Neural cell (in vitro differentiated cells): ENCODE data around the gene IPP. TPM values are rescaled to one million over a fixed set of nuclear protein-coding genes. Genes with fewer than 3 reads are reported as not detected.
"Not testable (repeated sequence)": the region's sequence is repeated elsewhere in the genome, so short reads cannot be mapped to it uniquely, and the experiment has no call there.

ENCODE experiments used
- H2AFZ ChIP-seq: fragments of 200-600, 300-800 bp; sonication (generic), shearing (Covaris generic); 2 replicates; pipeline ENCODE4 v1.6.0; 2014; ENCODE audit warnings: low read depth, mild to moderate bottlenecking, antibody characterized with exemption, low read length, moderate library complexity
- H3F3A ChIP-seq: fragments of 200-600 bp; shearing (Covaris generic); 2 replicates; pipeline ENCODE4 v1.6.1; 2016; ENCODE audit warnings: mild to moderate bottlenecking, moderate library complexity, mixed read lengths, antibody characterized with exemption, low read length; ENCODE audit not compliant: insufficient read depth, poor library complexity, severe bottlenecking
- H3K27ac ChIP-seq: fragments of 200-600, 300-800 bp; sonication (generic), shearing (Covaris generic); 2 replicates; pipeline ENCODE4 v1.5.1; 2014; ENCODE audit warnings: mild to moderate bottlenecking, low read length, moderate library complexity
- H3K27me3 ChIP-seq: fragments of 300-800, 200-600 bp; sonication (generic), shearing (Covaris generic); 2 replicates; pipeline ENCODE4 v1.6.0; 2014; ENCODE audit warnings: mild to moderate bottlenecking, low read depth, low read length, moderate library complexity; ENCODE audit not compliant: insufficient read depth
- H3K36me3 ChIP-seq: fragments of 300-800, 200-600 bp; sonication (generic), shearing (Covaris generic); 2 replicates; pipeline ENCODE4 v1.5.1; 2014; ENCODE audit warnings: mild to moderate bottlenecking, antibody characterized with exemption, low read length, moderate library complexity; ENCODE audit not compliant: insufficient read depth
- H3K4me2 ChIP-seq: fragments of 300-800, 200-600 bp; sonication (generic), shearing (Covaris generic); 2 replicates; pipeline ENCODE4 v1.6.0; 2014; ENCODE audit warnings: mild to moderate bottlenecking, low read length
- H3K4me3 ChIP-seq: fragments of 300-800, 200-600 bp; sonication (generic), shearing (Covaris generic); 2 replicates; pipeline ENCODE4 v1.5.1; 2014; ENCODE audit warnings: mild to moderate bottlenecking, low read length, moderate library complexity
- H3K79me2 ChIP-seq: fragments of 200-600 bp; shearing (Covaris generic); replicated peaks from 2 replicates; pipeline ENCODE4 v1.6.0; 2014; ENCODE audit warnings: mild to moderate bottlenecking, low read length, moderate library complexity; ENCODE audit not compliant: insufficient read depth
- H3K9ac ChIP-seq: fragments of 300-800, 200-600 bp; sonication (generic), shearing (Covaris generic); 2 replicates; pipeline ENCODE4 v1.6.1; 2016; ENCODE audit warnings: mild to moderate bottlenecking, low read length, mixed read lengths
- H3K9me2 ChIP-seq: fragments of 200-600 bp; shearing (Covaris generic); 2 replicates; pipeline ENCODE4 v1.6.1; 2016; ENCODE audit warnings: mild to moderate bottlenecking, low read length, mixed read lengths; ENCODE audit not compliant: insufficient read depth
- H3K9me3 ChIP-seq: fragments of 200-600, 300-800 bp; sonication (generic), shearing (Covaris generic); 2 replicates; pipeline ENCODE4 v1.6.1; 2016; ENCODE audit warnings: mild to moderate bottlenecking, mixed run types, low read length, moderate library complexity, mixed read lengths
- H4K20me1 ChIP-seq: fragments of 200-600 bp; shearing (Covaris generic); 2 replicates; pipeline ENCODE4 v1.6.1; 2016; ENCODE audit warnings: mild to moderate bottlenecking, mixed run types; ENCODE audit not compliant: insufficient read depth
- EP300 ChIP-seq: fragments of 450-650 bp; conservative IDR thresholded peaks from 2 replicates; pipeline ENCODE4 v1.6.1; 2014; ENCODE audit warnings: antibody characterized with exemption, mild to moderate bottlenecking, moderate library complexity; ENCODE audit not compliant: poor library complexity, severe bottlenecking
- EZH2 ChIP-seq: fragments of 200-600, 300-800 bp; shearing (Covaris generic), sonication (generic); IDR thresholded peaks from 2 replicates; pipeline ENCODE4 v1.6.1; 2014; ENCODE audit warnings: antibody characterized with exemption, low read length, borderline replicate concordance, mild to moderate bottlenecking; ENCODE audit not compliant: insufficient read depth, poor library complexity, severe bottlenecking
- MXI1 ChIP-seq: fragments of 450-650 bp; conservative IDR thresholded peaks from 2 replicates; pipeline ENCODE4 v1.6.1; 2014; ENCODE audit warnings: antibody characterized with exemption, mild to moderate bottlenecking; ENCODE audit not compliant: poor library complexity, severe bottlenecking
- POLR2AphosphoS5 ChIP-seq: IDR thresholded peaks from 2 replicates; pipeline ENCODE4 v1.6.1; 2012
- RAD21 ChIP-seq: fragments of 450-650 bp; conservative IDR thresholded peaks from 2 replicates; pipeline ENCODE4 v1.6.1; 2014; ENCODE audit warnings: antibody characterized with exemption, mild to moderate bottlenecking, moderate library complexity
- SMC3 ChIP-seq: fragments of 450-650 bp; conservative IDR thresholded peaks from 2 replicates; pipeline ENCODE4 v1.6.1; 2014; ENCODE audit warnings: antibody characterized with exemption, mild to moderate bottlenecking, moderate library complexity; ENCODE audit not compliant: poor library complexity
- TAF1 ChIP-seq: IDR thresholded peaks from 2 replicates; pipeline ENCODE4 v1.6.1; 2012; ENCODE audit warnings: low read depth
- polyA plus RNA-seq: library from polyadenylated mRNA; depleted of rRNA; stranded (reverse); fragments of >200 nt; gene quantifications from 2 replicates; pipeline ENCODE4 v1.2.3, GENCODE V29; 2014
- TF ChIP-seq, protein P1 (sequence below): IDR thresholded peaks from 2 replicates; pipeline ENCODE4 v1.6.1; 2012; ENCODE audit warnings: borderline replicate concordance
- TF ChIP-seq, protein P2 (sequence below): fragments of 450-650 bp; IDR thresholded peaks from 2 replicates; pipeline ENCODE4 v1.5.1; 2014; ENCODE audit warnings: antibody characterized with exemption, mild to moderate bottlenecking, moderate library complexity; ENCODE audit not compliant: poor library complexity, severe bottlenecking

Gene IPP
- polyA plus RNA-seq, 1 donor from 2014 or later: 8.3 TPM

DNA sequence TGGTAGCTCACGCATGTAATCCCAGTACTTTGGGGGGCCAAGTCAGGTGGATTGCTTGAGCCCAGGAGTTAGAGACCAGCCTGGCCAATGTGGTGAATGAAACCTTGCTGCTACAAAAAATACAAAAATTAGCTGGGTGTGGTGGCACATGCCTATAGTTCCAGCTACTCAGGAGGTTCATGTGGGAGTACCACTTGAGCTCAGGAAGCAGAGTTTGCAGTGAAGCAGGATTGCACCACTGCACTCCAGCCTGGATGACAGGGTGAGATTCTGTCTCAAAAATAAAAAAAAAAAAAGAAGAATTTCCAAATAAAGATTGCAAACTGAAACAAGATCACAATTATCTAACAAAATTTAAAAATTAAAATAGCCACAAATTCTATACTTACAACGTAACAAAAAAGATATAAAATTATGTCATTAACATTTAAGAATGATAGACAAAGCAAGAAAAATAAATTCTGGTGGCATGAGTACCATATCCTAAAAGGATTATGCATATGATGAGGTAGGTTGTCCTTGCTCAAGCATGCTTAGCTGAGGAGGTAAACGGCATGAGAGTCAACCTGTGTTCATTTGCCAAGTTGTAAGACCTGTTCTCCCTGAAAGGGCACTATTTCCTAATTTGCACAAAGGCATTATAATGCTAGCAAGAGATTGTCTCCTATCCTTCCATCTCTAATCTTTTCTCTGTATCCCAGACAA, 20.2 kb downstream of the IPP start:
- no peaks in the 10 kb centered on the region for H3F3A ChIP-seq
- no peaks in the 10 kb centered on the region for H3K79me2 ChIP-seq
- no peaks in the 10 kb centered on the region for H3K36me3 ChIP-seq
- no peak for TF ChIP-seq EP300
- no peak for TF ChIP-seq RAD21
- TF ChIP-seq, protein P1, sequence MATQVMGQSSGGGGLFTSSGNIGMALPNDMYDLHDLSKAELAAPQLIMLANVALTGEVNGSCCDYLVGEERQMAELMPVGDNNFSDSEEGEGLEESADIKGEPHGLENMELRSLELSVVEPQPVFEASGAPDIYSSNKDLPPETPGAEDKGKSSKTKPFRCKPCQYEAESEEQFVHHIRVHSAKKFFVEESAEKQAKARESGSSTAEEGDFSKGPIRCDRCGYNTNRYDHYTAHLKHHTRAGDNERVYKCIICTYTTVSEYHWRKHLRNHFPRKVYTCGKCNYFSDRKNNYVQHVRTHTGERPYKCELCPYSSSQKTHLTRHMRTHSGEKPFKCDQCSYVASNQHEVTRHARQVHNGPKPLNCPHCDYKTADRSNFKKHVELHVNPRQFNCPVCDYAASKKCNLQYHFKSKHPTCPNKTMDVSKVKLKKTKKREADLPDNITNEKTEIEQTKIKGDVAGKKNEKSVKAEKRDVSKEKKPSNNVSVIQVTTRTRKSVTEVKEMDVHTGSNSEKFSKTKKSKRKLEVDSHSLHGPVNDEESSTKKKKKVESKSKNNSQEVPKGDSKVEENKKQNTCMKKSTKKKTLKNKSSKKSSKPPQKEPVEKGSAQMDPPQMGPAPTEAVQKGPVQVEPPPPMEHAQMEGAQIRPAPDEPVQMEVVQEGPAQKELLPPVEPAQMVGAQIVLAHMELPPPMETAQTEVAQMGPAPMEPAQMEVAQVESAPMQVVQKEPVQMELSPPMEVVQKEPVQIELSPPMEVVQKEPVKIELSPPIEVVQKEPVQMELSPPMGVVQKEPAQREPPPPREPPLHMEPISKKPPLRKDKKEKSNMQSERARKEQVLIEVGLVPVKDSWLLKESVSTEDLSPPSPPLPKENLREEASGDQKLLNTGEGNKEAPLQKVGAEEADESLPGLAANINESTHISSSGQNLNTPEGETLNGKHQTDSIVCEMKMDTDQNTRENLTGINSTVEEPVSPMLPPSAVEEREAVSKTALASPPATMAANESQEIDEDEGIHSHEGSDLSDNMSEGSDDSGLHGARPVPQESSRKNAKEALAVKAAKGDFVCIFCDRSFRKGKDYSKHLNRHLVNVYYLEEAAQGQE: no peak
- TF ChIP-seq TAF1: no peak
- no peak for TF ChIP-seq SMC3
- H3K4me3 ChIP-seq: no peak overlapping the region
- no peak overlapping the region for H2AFZ ChIP-seq
- H3K9me3 ChIP-seq: no peaks in the 10 kb centered on the region
- no peak overlapping the region for H3K9ac ChIP-seq
- no peak overlapping the region for H3K27ac ChIP-seq
- no peaks in the 10 kb centered on the region for H3K9me2 ChIP-seq
- H3K4me2 ChIP-seq: no peak overlapping the region
- no peaks in the 10 kb centered on the region for H4K20me1 ChIP-seq
- H3K27me3 ChIP-seq: no peaks in the 10 kb centered on the region

DNA sequence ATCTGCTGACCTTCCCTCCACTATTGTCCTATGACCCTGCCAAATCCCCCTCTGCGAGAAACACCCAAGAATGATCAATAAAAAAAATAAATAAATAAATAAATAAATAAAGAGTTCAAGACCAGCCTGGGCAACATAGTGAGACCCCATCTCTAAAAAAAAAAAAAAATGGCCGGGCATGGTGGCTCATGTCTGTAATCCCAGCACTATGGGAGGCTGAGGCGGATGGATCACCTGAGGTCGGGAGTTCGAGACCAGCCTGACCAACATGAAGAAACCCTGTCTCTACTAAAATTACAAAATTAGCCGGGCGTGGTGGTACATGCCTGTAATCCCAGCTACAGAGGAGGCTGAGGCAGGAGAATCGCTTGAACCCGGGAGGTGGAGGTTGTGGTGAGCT, 24.4 kb downstream of the IPP start:
- H4K20me1 ChIP-seq, H3K79me2 ChIP-seq, H3K9me3 ChIP-seq, H3F3A ChIP-seq, H3K36me3 ChIP-seq, H3K27ac ChIP-seq, H3K9ac ChIP-seq, H2AFZ ChIP-seq, H3K9me2 ChIP-seq, H3K4me2 ChIP-seq, H3K27me3 ChIP-seq, H3K4me3 ChIP-seq: not testable (repeated sequence)

DNA sequence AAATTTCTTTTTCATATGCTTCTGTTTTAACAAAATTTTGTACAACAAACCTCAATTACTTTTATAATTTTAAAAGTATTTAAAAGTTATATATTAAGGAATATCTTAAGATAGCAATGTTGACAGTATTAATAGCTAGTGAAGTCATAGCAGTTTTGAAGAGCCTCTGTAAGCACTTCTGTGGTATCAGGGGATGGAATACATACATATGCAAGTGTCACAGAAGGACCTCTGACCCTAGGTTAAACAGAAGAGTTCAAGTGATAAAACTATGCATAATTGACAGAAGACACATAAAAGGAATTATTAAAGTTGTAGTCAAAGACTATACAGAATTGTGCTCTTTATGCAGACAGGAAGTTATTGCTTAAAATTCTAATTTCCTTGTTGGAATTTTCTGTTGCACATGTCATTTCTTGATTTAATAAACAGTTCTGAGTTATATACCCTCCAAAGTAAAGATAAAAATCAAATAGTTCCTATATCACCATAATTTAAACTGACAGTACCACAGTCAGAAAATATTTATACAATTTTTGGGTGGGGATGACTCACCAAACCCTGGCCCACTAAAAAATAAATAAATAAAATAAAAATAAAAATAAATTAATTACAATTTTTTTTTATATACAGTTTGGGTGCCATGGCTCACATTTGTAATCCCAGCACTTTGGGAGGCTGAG, 27.1 kb downstream of the IPP start:
- no peak overlapping the region for H3K27ac ChIP-seq
- no peaks in the 10 kb centered on the region for H4K20me1 ChIP-seq
- H3K4me3 ChIP-seq: no peak overlapping the region
- no peaks in the 10 kb centered on the region for H3K79me2 ChIP-seq
- no peak overlapping the region for H3K9ac ChIP-seq
- no peaks in the 10 kb centered on the region for H3F3A ChIP-seq
- no peak overlapping the region for H2AFZ ChIP-seq
- TF ChIP-seq EP300 (no peak), MXI1 (no peak), TAF1 (no peak), SMC3 (no peak), RAD21 (no peak), POLR2AphosphoS5 (no peak), EZH2 (no peak)
- TF ChIP-seq, protein P1: no peak
- TF ChIP-seq, protein P2, sequence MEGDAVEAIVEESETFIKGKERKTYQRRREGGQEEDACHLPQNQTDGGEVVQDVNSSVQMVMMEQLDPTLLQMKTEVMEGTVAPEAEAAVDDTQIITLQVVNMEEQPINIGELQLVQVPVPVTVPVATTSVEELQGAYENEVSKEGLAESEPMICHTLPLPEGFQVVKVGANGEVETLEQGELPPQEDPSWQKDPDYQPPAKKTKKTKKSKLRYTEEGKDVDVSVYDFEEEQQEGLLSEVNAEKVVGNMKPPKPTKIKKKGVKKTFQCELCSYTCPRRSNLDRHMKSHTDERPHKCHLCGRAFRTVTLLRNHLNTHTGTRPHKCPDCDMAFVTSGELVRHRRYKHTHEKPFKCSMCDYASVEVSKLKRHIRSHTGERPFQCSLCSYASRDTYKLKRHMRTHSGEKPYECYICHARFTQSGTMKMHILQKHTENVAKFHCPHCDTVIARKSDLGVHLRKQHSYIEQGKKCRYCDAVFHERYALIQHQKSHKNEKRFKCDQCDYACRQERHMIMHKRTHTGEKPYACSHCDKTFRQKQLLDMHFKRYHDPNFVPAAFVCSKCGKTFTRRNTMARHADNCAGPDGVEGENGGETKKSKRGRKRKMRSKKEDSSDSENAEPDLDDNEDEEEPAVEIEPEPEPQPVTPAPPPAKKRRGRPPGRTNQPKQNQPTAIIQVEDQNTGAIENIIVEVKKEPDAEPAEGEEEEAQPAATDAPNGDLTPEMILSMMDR: no peak
- no peaks in the 10 kb centered on the region for H3K27me3 ChIP-seq
- no peaks in the 10 kb centered on the region for H3K9me2 ChIP-seq
- H3K36me3 ChIP-seq: no peaks in the 10 kb centered on the region
- H3K4me2 ChIP-seq: no peak overlapping the region
- H3K9me3 ChIP-seq: no peaks in the 10 kb centered on the region
